SK-N-SH treated with all-trans-retinoic acid at 6 μM for 48 hours (cell line): Measurements from ENCODE around the gene ULK4.

Source experiments
- ATAC-seq: fragments of 200-7000 bp; cut with Tn5 transposase; 3 replicates; pipeline ENCODE4 v1.9.1; 2020; ENCODE audit warnings: mild to moderate bottlenecking, moderate library complexity
- BACH2 ChIP-seq: fragments of 250-450 bp; sonication (Bioruptor Pico); IDR thresholded peaks from 2 replicates; pipeline ENCODE4 v1.9.0; 2021; ENCODE audit warnings: mild to moderate bottlenecking, borderline replicate concordance
- CREB5 ChIP-seq: fragments of 250-450 bp; sonication (Bioruptor Pico); IDR thresholded peaks from 2 replicates; pipeline ENCODE4 v1.5.1; 2020; ENCODE audit warnings: low read depth, mild to moderate bottlenecking, moderate library complexity
- CSDC2 ChIP-seq: fragments of 250-450 bp; sonication (Bioruptor Pico); IDR thresholded peaks from 2 replicates; pipeline ENCODE4 v1.5.0; 2020; ENCODE audit warnings: mild to moderate bottlenecking, moderate library complexity
- GLIS3 ChIP-seq: fragments of 250-450 bp; sonication (Bioruptor Pico); IDR thresholded peaks from 2 replicates; pipeline ENCODE4 v1.5.0; 2020; ENCODE audit warnings: mild to moderate bottlenecking, moderate library complexity
- ISL1 ChIP-seq: fragments of 250-450 bp; sonication (Bioruptor Pico); IDR thresholded peaks from 2 replicates; pipeline ENCODE4 v2.1.2; 2022; ENCODE audit warnings: mild to moderate bottlenecking, moderate library complexity
- POU6F1 ChIP-seq: fragments of 250-450 bp; sonication (Bioruptor Pico); IDR thresholded peaks from 2 replicates; pipeline ENCODE4 v1.8.0; 2021; ENCODE audit warnings: low read depth, mild to moderate bottlenecking, moderate library complexity, borderline replicate concordance
- PPARA ChIP-seq: fragments of 250-450 bp; sonication (Bioruptor Pico); IDR thresholded peaks from 2 replicates; pipeline ENCODE4 v1.5.0; 2020; ENCODE audit warnings: mild to moderate bottlenecking, borderline replicate concordance
- RARB ChIP-seq: fragments of 250-450 bp; sonication (Bioruptor Pico); IDR thresholded peaks from 2 replicates; pipeline ENCODE4 v1.8.0; 2021; ENCODE audit warnings: mild to moderate bottlenecking, moderate library complexity
- TCF4 ChIP-seq: fragments of 250-450 bp; sonication (Bioruptor Pico); IDR thresholded peaks from 2 replicates; pipeline ENCODE4 v1.8.0; 2021; ENCODE audit warnings: mild to moderate bottlenecking, moderate library complexity, borderline replicate concordance
- TOX ChIP-seq: fragments of 250-450 bp; sonication (Bioruptor Pico); IDR thresholded peaks from 2 replicates; pipeline ENCODE4 v1.8.0; 2021; ENCODE audit warnings: mild to moderate bottlenecking, moderate library complexity, borderline replicate concordance
- ZFP3 ChIP-seq: fragments of 250-450 bp; sonication (Bioruptor Pico); IDR thresholded peaks from 2 replicates; pipeline ENCODE4 v1.5.0; 2020; ENCODE audit warnings: mild to moderate bottlenecking, moderate library complexity
- ZFP30 ChIP-seq: fragments of 450-650 bp; formaldehyde crosslinking; IDR thresholded peaks from 2 replicates; pipeline ENCODE4 v1.5.0; 2022; ENCODE audit warnings: mild to moderate bottlenecking, moderate library complexity
- ZNF565 ChIP-seq: fragments of 450-650 bp; formaldehyde crosslinking; conservative IDR thresholded peaks from 2 replicates; pipeline ENCODE4 v1.5.0; 2020; ENCODE audit warnings: low read depth, mild to moderate bottlenecking, moderate library complexity
- ZNF70 ChIP-seq: fragments of 450-650 bp; formaldehyde crosslinking; IDR thresholded peaks from 2 replicates; pipeline ENCODE4 v1.5.0; 2020; ENCODE audit warnings: mild to moderate bottlenecking, moderate library complexity
- ZNF8 ChIP-seq: fragments of 450-650 bp; formaldehyde crosslinking; IDR thresholded peaks from 2 replicates; pipeline ENCODE4 v1.5.0; 2020; ENCODE audit warnings: mild to moderate bottlenecking, moderate library complexity
- TF ChIP-seq, protein P1 (sequence below): fragments of 250-450 bp; sonication (Bioruptor Pico); IDR thresholded peaks from 2 replicates; pipeline ENCODE4 v1.5.1; 2021; ENCODE audit warnings: mild to moderate bottlenecking, moderate library complexity
- TF ChIP-seq, protein P2 (sequence below): fragments of 250-450 bp; sonication (Bioruptor Pico); IDR thresholded peaks from 2 replicates; pipeline ENCODE4 v1.5.0; 2020; ENCODE audit warnings: mild to moderate bottlenecking, moderate library complexity
- TF ChIP-seq, protein P3 (sequence below): fragments of 250-450 bp; sonication (Bioruptor Pico); IDR thresholded peaks from 2 replicates; pipeline ENCODE4 v1.8.0; 2020; ENCODE audit warnings: mild to moderate bottlenecking, moderate library complexity, borderline replicate concordance

ULK4 gene

GRCh38 chr3:41357271-41357670 lies 604.6 kb downstream of the ULK4 start:
- TF ChIP-seq TCF4 (CRISPR knock-in tag): no peak
- TF ChIP-seq TOX (CRISPR knock-in tag): no peak
- no peak for TF ChIP-seq GLIS3 (CRISPR knock-in tag)
- ATAC-seq: no peak

DNA sequence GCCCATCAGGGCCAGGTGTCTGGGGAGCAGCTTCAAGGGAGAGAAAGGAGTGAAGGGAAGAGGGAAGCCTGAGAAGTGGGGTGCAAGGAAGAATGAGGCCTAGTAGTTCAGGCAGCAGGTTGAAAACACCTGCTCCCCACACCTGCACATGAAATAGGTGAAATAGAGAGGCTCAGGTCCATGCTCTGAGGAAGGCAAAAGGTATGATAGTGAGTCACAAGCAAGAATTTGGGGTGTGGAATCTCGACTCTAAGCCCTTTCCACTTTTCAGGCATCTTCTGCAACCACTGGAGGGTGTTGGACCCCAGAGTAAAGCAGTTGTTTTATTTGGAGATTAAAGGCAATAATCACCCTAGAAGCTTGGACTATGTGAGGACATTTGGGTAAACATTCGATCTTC lies 605.1 kb downstream of the ULK4 start:
- ATAC-seq: no peak
- TF ChIP-seq BACH2 (CRISPR knock-in tag) (no peak), GLIS3 (CRISPR knock-in tag) (no peak), CREB5 (no peak), RARB (CRISPR knock-in tag) (no peak), TOX (CRISPR knock-in tag) (no peak), POU6F1 (CRISPR knock-in tag) (no peak), ZFP30 (no peak), ISL1 (no peak), ZNF70 (CRISPR knock-in tag) (no peak), CSDC2 (CRISPR knock-in tag) (no peak)
- TF ChIP-seq, protein P1, sequence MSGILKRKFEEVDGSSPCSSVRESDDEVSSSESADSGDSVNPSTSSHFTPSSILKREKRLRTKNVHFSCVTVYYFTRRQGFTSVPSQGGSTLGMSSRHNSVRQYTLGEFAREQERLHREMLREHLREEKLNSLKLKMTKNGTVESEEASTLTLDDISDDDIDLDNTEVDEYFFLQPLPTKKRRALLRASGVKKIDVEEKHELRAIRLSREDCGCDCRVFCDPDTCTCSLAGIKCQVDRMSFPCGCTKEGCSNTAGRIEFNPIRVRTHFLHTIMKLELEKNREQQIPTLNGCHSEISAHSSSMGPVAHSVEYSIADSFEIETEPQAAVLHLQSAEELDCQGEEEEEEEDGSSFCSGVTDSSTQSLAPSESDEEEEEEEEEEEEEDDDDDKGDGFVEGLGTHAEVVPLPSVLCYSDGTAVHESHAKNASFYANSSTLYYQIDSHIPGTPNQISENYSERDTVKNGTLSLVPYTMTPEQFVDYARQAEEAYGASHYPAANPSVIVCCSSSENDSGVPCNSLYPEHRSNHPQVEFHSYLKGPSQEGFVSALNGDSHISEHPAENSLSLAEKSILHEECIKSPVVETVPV: no peak
- TF ChIP-seq, protein P2, sequence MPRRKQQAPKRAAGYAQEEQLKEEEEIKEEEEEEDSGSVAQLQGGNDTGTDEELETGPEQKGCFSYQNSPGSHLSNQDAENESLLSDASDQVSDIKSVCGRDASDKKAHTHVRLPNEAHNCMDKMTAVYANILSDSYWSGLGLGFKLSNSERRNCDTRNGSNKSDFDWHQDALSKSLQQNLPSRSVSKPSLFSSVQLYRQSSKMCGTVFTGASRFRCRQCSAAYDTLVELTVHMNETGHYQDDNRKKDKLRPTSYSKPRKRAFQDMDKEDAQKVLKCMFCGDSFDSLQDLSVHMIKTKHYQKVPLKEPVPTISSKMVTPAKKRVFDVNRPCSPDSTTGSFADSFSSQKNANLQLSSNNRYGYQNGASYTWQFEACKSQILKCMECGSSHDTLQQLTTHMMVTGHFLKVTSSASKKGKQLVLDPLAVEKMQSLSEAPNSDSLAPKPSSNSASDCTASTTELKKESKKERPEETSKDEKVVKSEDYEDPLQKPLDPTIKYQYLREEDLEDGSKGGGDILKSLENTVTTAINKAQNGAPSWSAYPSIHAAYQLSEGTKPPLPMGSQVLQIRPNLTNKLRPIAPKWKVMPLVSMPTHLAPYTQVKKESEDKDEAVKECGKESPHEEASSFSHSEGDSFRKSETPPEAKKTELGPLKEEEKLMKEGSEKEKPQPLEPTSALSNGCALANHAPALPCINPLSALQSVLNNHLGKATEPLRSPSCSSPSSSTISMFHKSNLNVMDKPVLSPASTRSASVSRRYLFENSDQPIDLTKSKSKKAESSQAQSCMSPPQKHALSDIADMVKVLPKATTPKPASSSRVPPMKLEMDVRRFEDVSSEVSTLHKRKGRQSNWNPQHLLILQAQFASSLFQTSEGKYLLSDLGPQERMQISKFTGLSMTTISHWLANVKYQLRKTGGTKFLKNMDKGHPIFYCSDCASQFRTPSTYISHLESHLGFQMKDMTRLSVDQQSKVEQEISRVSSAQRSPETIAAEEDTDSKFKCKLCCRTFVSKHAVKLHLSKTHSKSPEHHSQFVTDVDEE (CRISPR knock-in tag): no peak

DNA sequence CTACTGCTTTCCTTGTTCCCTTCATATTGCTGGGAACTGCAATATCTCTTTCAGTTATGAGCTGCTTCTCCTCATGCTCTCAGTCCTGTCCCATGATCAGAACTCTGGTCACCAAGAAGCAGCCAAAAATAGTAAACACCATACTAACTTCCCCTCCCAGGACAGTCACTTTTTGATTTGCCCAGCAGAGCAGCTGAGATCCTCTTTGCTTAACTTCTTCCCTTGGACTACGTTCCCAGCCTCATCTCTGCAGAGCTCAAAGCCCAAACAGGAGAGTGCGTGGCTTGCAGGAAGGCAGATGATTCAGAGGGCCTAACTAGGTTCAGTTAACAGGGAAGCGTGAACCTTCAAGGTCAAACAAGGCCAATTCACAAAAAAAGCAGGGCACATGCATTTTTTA lies 609.4 kb downstream of the ULK4 start:
- no peak for ATAC-seq
- TF ChIP-seq ZNF565 (CRISPR knock-in tag) (no peak), ZNF8 (CRISPR knock-in tag) (no peak), POU6F1 (CRISPR knock-in tag) (no peak), PPARA (no peak), ZFP3 (CRISPR knock-in tag) (no peak), ZFP30 (no peak)
- TF ChIP-seq, protein P1: no peak
- TF ChIP-seq, protein P3, sequence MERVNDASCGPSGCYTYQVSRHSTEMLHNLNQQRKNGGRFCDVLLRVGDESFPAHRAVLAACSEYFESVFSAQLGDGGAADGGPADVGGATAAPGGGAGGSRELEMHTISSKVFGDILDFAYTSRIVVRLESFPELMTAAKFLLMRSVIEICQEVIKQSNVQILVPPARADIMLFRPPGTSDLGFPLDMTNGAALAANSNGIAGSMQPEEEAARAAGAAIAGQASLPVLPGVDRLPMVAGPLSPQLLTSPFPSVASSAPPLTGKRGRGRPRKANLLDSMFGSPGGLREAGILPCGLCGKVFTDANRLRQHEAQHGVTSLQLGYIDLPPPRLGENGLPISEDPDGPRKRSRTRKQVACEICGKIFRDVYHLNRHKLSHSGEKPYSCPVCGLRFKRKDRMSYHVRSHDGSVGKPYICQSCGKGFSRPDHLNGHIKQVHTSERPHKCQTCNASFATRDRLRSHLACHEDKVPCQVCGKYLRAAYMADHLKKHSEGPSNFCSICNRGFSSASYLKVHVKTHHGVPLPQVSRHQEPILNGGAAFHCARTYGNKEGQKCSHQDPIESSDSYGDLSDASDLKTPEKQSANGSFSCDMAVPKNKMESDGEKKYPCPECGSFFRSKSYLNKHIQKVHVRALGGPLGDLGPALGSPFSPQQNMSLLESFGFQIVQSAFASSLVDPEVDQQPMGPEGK (CRISPR knock-in tag): no peak
